ENCODE results near the gene GRIK3. TPM values are rescaled to one million over a fixed set of nuclear protein-coding genes. Genes with fewer than 3 reads are reported as not detected.

The GRIK3 gene
- polyA plus RNA-seq, 2 of the 4 experiments (the other 2 are of a cell fraction), result not detected

DNA sequence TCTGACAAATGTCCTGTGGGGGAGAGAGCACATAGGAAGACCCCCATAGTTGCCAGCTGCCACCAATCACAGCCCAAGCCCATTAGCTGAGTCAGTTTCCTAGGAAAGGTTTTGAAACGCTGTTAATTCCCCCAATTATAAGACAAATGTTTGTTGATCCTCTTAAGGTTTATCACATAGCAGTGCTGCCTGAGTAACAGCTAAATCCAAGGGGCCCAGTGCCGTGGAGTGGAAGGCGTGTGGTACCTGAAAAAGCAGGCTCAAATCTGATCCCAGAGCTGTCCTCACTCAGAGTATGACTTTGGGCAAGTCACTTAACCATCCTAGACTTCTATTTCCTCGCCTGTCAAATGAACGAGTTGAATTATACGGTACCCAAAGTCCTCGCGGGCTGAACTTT is 69.5 kb downstream of the GRIK3 start:
- FAIRE-seq, result no peak

GRCh38 chr1:36963006-36963405 is 71.3 kb downstream of the GRIK3 start:
- no peak for ATAC-seq

More for the DNA sequence above, 69.5 kb downstream of the GRIK3 start:
- ChIA-PET POLR2A (no interaction called here), CTCF (no interaction called here)
- Histone ChIP-seq H3K4me1 (no peaks in the 10 kb centered on the region), H3K4me2 (no peak overlapping the region), H3K27ac (no peak overlapping the region), H3K4me3 (no peak overlapping the region), H3K9me3 (no peaks in the 10 kb centered on the region)
- 46% methylated on average over 8 of the region's 8 CpGs for WGBS (ENCODE audit: missing lambda C conversion rate)
- ATAC-seq (no peak), DNase-seq (ENCODE audit: low read depth in 1 of 2, low spot score in 1 of 2) (no peak)
- TF ChIP-seq MAX (IDR thresholded peaks at IDR 0.05) (no peak), RFX5 (IDR thresholded peaks at IDR 0.05) (no peak), HES2 (IDR thresholded peaks at IDR 0.05) (no peak), CHD2 (IDR thresholded peaks at IDR 0.05; ENCODE audit: low read length, partially characterized antibody) (no peak), PHF8 (IDR thresholded peaks at IDR 0.05; ENCODE audit: borderline replicate concordance, low read depth) (no peak), USF2 (IDR thresholded peaks at IDR 0.05) (no peak), BHLHE40 (IDR thresholded peaks at IDR 0.05; ENCODE audit: low read depth, low read length) (no peak)
- TF ChIP-seq, protein P1, sequence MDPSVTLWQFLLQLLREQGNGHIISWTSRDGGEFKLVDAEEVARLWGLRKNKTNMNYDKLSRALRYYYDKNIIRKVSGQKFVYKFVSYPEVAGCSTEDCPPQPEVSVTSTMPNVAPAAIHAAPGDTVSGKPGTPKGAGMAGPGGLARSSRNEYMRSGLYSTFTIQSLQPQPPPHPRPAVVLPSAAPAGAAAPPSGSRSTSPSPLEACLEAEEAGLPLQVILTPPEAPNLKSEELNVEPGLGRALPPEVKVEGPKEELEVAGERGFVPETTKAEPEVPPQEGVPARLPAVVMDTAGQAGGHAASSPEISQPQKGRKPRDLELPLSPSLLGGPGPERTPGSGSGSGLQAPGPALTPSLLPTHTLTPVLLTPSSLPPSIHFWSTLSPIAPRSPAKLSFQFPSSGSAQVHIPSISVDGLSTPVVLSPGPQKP (IDR thresholded peaks at IDR 0.05; ENCODE audit: low read depth, low read length), result no peak

DNA sequence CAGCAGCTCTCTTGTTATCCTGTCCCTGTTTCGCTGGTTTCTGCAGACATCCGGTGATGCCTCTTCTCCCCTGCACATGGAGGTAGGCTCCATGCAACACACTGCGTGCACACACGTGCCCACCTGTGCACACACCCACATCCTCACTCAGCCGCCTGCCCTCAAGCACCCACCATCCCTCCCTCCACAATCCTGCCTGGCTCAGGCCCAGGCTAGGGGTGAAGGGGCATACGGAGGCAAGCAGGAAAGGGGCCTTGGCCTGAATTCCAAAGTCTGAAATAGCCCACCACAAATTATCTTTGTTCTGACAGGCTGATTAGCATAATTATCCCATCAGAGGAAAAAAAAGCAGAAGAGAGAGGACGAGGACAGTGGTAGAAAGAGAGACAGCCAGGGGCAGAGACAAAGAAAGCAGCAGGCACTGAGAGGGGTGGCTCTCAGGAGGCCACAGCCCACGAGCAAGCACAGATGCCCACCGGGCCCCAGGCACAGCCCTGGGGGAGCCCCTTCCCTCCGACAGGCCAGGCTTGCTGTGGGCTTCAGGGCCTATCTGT is 73.2 kb downstream of the GRIK3 start:
- Histone ChIP-seq H3K4me2 (no peak overlapping the region), H3K4me3 (no peak overlapping the region), H3K9me3 (no peaks in the 10 kb centered on the region), H3K4me1 (no peaks in the 10 kb centered on the region), H3K27ac (no peak overlapping the region)
- ChIA-PET CTCF (no interaction called here), POLR2A (no interaction called here)
- no peak for DNase-seq (ENCODE audit: low read depth in 1 of 2, low spot score in 1 of 2)
- no peak for FAIRE-seq
- 21% methylated on average over 10 of the region's 10 CpGs for WGBS (ENCODE audit: missing lambda C conversion rate)
- ATAC-seq, result no peak
- TF ChIP-seq, protein P1 (IDR thresholded peaks at IDR 0.05; ENCODE audit: low read depth, low read length), result no peak
- TF ChIP-seq NR3C1 (IDR thresholded peaks at IDR 0.05), result no peak
- TF ChIP-seq RFX5 (IDR thresholded peaks at IDR 0.05), result no peak
- TF ChIP-seq, protein P2, sequence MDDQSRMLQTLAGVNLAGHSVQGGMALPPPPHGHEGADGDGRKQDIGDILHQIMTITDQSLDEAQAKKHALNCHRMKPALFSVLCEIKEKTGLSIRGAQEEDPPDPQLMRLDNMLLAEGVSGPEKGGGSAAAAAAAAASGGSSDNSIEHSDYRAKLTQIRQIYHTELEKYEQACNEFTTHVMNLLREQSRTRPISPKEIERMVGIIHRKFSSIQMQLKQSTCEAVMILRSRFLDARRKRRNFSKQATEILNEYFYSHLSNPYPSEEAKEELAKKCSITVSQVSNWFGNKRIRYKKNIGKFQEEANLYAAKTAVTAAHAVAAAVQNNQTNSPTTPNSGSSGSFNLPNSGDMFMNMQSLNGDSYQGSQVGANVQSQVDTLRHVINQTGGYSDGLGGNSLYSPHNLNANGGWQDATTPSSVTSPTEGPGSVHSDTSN (IDR thresholded peaks at IDR 0.05), result no peak
- no peak for TF ChIP-seq MYC (IDR thresholded peaks at IDR 0.05; ENCODE audit: borderline replicate concordance, low read length)
- TF ChIP-seq CBX2 (IDR thresholded peaks at IDR 0.05; ENCODE audit: borderline replicate concordance, low read depth), result no peak
- no peak for TF ChIP-seq FOSL2 (IDR thresholded peaks at IDR 0.05)
- no peak for TF ChIP-seq FOSL2 (CRISPR knock-in tag; IDR thresholded peaks at IDR 0.05)
- no peak for TF ChIP-seq EP300 (IDR thresholded peaks at IDR 0.05)
- no peak for TF ChIP-seq HEYL (CRISPR knock-in tag; IDR thresholded peaks at IDR 0.05)
- no peak for TF ChIP-seq RAD21 (conservative IDR thresholded peaks at IDR 0.05 in 1 of 2, IDR thresholded peaks at IDR 0.05 in 1 of 2)
- no peak for TF ChIP-seq HOXB13 (CRISPR knock-in tag; IDR thresholded peaks at IDR 0.05; ENCODE audit: low read depth)
- TF ChIP-seq GATA3 (IDR thresholded peaks at IDR 0.05; ENCODE audit: borderline replicate concordance), result no peak
- TF ChIP-seq KDM5A (IDR thresholded peaks at IDR 0.05), result no peak
- TF ChIP-seq CHD2 (IDR thresholded peaks at IDR 0.05; ENCODE audit: low read length, partially characterized antibody), result no peak

More at GRCh38 chr1:36963006-36963405, 71.3 kb downstream of the GRIK3 start:
- no peak overlapping the region for H3K27ac ChIP-seq
- no peak for DNase-seq (ENCODE audit: low read depth in 1 of 2, low spot score in 1 of 2)
- H3K4me3 ChIP-seq, result no peak overlapping the region
- ChIA-PET CTCF (no interaction called here), POLR2A (no interaction called here)
- TF ChIP-seq ESRRA (IDR thresholded peaks at IDR 0.05; ENCODE audit: borderline replicate concordance, low read length) (no peak), HOXA7 (CRISPR knock-in tag; IDR thresholded peaks at IDR 0.05) (no peak), TFCP2L1 (CRISPR knock-in tag; IDR thresholded peaks at IDR 0.05) (no peak), RFX5 (IDR thresholded peaks at IDR 0.05) (no peak), MYC (IDR thresholded peaks at IDR 0.05; ENCODE audit: borderline replicate concordance, low read length) (no peak), CHD2 (IDR thresholded peaks at IDR 0.05; ENCODE audit: low read length, partially characterized antibody) (no peak), HES2 (IDR thresholded peaks at IDR 0.05) (no peak), BHLHE40 (IDR thresholded peaks at IDR 0.05; ENCODE audit: low read depth, low read length) (no peak), MAX (IDR thresholded peaks at IDR 0.05) (no peak), NPAS2 (CRISPR knock-in tag; IDR thresholded peaks at IDR 0.05; ENCODE audit: borderline replicate concordance) (no peak), POLR2A (IDR thresholded peaks at IDR 0.05; ENCODE audit: low read length) (no peak), SMC3 (IDR thresholded peaks at IDR 0.05) (no peak), TP53 (CRISPR knock-in tag; IDR thresholded peaks at IDR 0.05) (no peak), JUN (IDR thresholded peaks at IDR 0.05) (no peak), ZFP36 (IDR thresholded peaks at IDR 0.05; ENCODE audit: borderline replicate concordance, partially characterized antibody) (no peak), MAFK (IDR thresholded peaks at IDR 0.05; ENCODE audit: partially characterized antibody) (no peak), ZNF302 (CRISPR knock-in tag; IDR thresholded peaks at IDR 0.05) (no peak)
- TF ChIP-seq, protein P3, sequence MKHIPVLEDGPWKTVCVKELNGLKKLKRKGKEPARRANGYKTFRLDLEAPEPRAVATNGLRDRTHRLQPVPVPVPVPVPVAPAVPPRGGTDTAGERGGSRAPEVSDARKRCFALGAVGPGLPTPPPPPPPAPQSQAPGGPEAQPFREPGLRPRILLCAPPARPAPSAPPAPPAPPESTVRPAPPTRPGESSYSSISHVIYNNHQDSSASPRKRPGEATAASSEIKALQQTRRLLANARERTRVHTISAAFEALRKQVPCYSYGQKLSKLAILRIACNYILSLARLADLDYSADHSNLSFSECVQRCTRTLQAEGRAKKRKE (CRISPR knock-in tag; IDR thresholded peaks at IDR 0.05; ENCODE audit: low read depth), result no peak
- H3K4me1 ChIP-seq, result no peaks in the 10 kb centered on the region
- no peak for FAIRE-seq
- H3K9me3 ChIP-seq, result no peaks in the 10 kb centered on the region
- H3K4me2 ChIP-seq, result no peak overlapping the region
- 5% methylated on average over 11 of the region's 11 CpGs for WGBS (ENCODE audit: missing lambda C conversion rate)
